Mucosa of descending colon (tissue), 3 donors: ENCODE results near the gene HS3ST3A1. TPM values are rescaled to one million over a fixed set of nuclear protein-coding genes. Genes with fewer than 3 reads are reported as not detected.

Source experiments
- ATAC-seq: fragments of 200-7000 bp; cut with Tn5 transposase; one replicate; pipeline ENCODE4 v1.9.1; 2020; ENCODE audit warnings: mild to moderate bottlenecking, moderate library complexity
- DNase-seq, 3 donors: peaks; one replicate each; pipeline ENCODE4 v3.0.0-alpha.2; 2020
- H3K36me3 ChIP-seq: fragments of 200-600 bp; one replicate; pipeline ENCODE4 v1.8.0; 2021; ENCODE audit warnings: low read depth, mild to moderate bottlenecking
- H3K4me1 ChIP-seq: fragments of 200-600 bp; one replicate; pipeline ENCODE4 v1.8.0; 2021; ENCODE audit warnings: low read depth, mild to moderate bottlenecking
- H3K4me3 ChIP-seq: fragments of 200-600 bp; one replicate; pipeline ENCODE4 v1.8.0; 2021; ENCODE audit warnings: mild to moderate bottlenecking
- H3K9me3 ChIP-seq: fragments of 200-600 bp; one replicate; pipeline ENCODE4 v1.8.0; 2021; ENCODE audit warnings: mild to moderate bottlenecking
- CTCF ChIP-seq: fragments of 200-600 bp; IDR thresholded peaks from one replicate; pipeline ENCODE4 v1.8.0; 2022; ENCODE audit warnings: antibody characterized with exemption, mild to moderate bottlenecking
- intact Hi-C, 2 donors: fragments of 100-400 bp; cut with DNase I in 1 of 2; cut with micrococcal nuclease in 1 of 2; formaldehyde crosslinking; loops; one replicate each; pipeline versions ENCODE4 v1.11.0 to v1.11.1; 2022; cut with DNase I, micrococcal nuclease
- total RNA-seq, 3 donors: library from RNA; stranded (reverse); fragmentation: NEBNext Ultra II Directional in 2 of 3; extraction: Animal tissue kit (Norgen Biotek cat#: 25700) in 2 of 3; gene quantifications; one replicate each; pipeline versions ENCODE4 v1.2.1 to v1.2.4, GENCODE V29; 2021 to 2023
- donor health status: DM: no; HTN: no; CAD: no; lungs with moderate emphysema.
- donor health status: DM: no; HTN: no; CAD: no.
- donor health status: DM: no; HTN: yes; CAD: no.

Gene HS3ST3A1
- total RNA-seq, 3 donors from 2014 or later, result 0.65 to 1.2 TPM; not detected in 1

DNA sequence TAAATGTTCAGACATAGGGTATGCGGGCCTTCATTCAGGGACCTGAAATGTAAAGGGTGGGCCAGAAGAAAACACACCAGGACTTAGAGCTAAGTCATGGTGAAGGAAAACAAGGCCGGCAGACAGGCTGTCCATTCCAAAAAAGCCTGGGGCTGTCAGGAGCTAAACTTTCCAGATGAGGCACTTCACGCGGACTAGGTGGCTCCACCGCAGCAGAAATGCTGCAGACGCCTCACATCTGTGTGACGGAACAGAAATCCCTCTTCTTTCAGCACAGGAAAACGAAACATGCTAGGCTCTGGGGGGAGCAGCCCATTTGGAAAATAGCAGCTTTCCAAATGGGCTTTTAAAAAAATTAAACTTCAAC lies 88.7 kb downstream of the HS3ST3A1 start:
- ATAC-seq (no peak), DNase-seq (no peak)
- intact Hi-C loops, result no loop called here

DNA sequence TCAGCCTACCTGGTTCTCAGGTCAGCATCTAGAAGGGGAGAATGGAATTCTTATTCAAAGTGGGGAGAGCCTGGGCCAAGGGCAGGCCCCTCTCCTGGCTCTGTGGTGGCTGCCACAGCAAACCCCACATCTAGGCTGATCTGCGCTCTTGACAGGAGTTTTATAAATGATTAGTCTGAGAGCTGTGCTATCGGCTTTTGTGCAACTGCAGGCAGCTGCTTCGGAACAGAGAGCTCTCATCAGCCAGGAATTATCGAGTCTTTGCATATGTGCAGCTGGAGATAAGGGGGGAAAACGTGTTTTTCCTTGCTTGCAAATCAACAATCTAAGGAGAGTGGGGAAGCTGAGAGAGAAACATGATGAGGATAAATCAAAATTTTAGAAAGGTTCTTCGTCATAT lies 91.7 kb downstream of the HS3ST3A1 start:
- ATAC-seq, result no peak
- no peak overlapping the region for H3K4me3 ChIP-seq
- intact Hi-C loops, result no loop called here
- no peak for TF ChIP-seq CTCF
- no peaks in the 10 kb centered on the region for H3K36me3 ChIP-seq
- no peak for DNase-seq
- no peaks in the 10 kb centered on the region for H3K9me3 ChIP-seq
- no peaks in the 10 kb centered on the region for H3K4me1 ChIP-seq

More for the DNA sequence above, 88.7 kb downstream of the HS3ST3A1 start:
- Histone ChIP-seq H3K4me1 (no peaks in the 10 kb centered on the region), H3K9me3 (no peaks in the 10 kb centered on the region), H3K36me3 (no peaks in the 10 kb centered on the region), H3K4me3 (no peak overlapping the region)
- TF ChIP-seq CTCF, result no peak

GRCh38 chr17:13509527-13509926 lies 92.2 kb downstream of the HS3ST3A1 start:
- intact Hi-C loops, result no loop called here
- no peak for TF ChIP-seq CTCF
- Histone ChIP-seq H3K4me1 (no peaks in the 10 kb centered on the region), H3K4me3 (no peak overlapping the region), H3K36me3 (no peaks in the 10 kb centered on the region), H3K9me3 (no peaks in the 10 kb centered on the region)
- DNase-seq, result no peak
- no peak for ATAC-seq

GRCh38 chr17:13508896-13509295 lies 92.8 kb downstream of the HS3ST3A1 start:
- H3K4me3 ChIP-seq, result no peak overlapping the region
- intact Hi-C loops, result no loop called here
- no peak for TF ChIP-seq CTCF
- ATAC-seq (no peak), DNase-seq (no peak)
- no peaks in the 10 kb centered on the region for H3K36me3 ChIP-seq
- H3K4me1 ChIP-seq, result no peaks in the 10 kb centered on the region
- H3K9me3 ChIP-seq, result no peaks in the 10 kb centered on the region

GRCh38 chr17:13503526-13503925 lies 98.2 kb downstream of the HS3ST3A1 start:
- ATAC-seq, result no peak
- Histone ChIP-seq H3K9me3 (no peaks in the 10 kb centered on the region), H3K4me3 (no peak overlapping the region), H3K4me1 (no peaks in the 10 kb centered on the region), H3K36me3 (no peaks in the 10 kb centered on the region)
- intact Hi-C loops, result no loop called here
- DNase-seq, result no peak
- no peak for TF ChIP-seq CTCF

- no peaks in the 10 kb centered on the region for H3K4me1 ChIP-seq
- TF ChIP-seq CTCF, result no peak
- H3K36me3 ChIP-seq, result no peaks in the 10 kb centered on the region
- no peaks in the 10 kb centered on the region for H3K9me3 ChIP-seq
- no peak for ATAC-seq
- intact Hi-C loops, result no loop called here
- no peak overlapping the region for H3K4me3 ChIP-seq
- no peak for DNase-seq
Measured at GRCh38 chr17:13502263-13502662, 99.5 kb downstream of the HS3ST3A1 start.
